ENCODE data around the gene HCFC1R1.

DNA sequence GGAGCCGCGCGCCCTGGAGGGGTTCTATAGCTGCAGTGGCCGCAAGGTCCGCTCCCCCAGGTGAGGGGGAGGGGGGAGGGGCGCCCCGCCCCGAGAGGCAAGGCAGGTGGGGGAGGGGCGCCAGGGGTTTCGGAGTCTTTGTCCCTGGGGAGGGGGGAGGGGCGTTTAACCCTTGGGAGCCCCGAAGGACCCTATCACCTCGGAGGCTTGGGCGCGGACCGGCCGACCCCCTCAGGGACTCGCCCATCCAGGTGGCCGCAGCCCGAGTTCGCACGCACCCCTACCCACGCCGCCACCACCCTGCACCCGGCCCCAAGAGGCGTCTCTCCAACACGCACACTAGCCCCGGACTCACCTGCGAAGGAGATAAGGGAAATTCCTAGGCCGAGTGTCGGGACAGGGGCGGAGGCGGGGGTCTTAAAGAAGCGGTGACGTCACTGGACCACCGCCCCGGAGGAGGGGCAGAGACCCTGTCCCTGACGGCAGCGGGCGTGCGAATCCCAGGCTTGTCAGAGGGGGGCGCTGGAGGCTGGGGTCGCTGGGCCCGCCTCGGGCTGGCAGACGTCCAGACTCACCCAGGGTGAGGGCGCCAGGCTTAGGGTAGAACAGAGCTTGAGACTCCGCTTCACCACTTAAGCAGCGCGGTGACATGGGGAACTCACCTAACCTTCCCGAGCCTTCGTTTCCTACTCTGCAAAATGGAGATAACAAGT is 5.8 kb downstream of the HCFC1R1 start, which contains the start of gene CLDN6:
- TF ChIP-seq EZH2phosphoT487 (IDR thresholded peaks at IDR 0.05; ENCODE audit: borderline replicate concordance, low read depth) = no peak
- TF ChIP-seq, protein P1, sequence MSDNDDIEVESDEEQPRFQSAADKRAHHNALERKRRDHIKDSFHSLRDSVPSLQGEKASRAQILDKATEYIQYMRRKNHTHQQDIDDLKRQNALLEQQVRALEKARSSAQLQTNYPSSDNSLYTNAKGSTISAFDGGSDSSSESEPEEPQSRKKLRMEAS (IDR thresholded peaks at IDR 0.05; ENCODE audit: low read depth) = no peak
- no peak for TF ChIP-seq FOXM1 (IDR thresholded peaks at IDR 0.05; ENCODE audit: low read depth)
- TF ChIP-seq GABPA (IDR thresholded peaks at IDR 0.05; ENCODE audit: low read depth) = no peak
- no peak for TF ChIP-seq FOXJ3 (CRISPR knock-in tag; IDR thresholded peaks at IDR 0.05)
- TF ChIP-seq TAF1 (IDR thresholded peaks at IDR 0.05; ENCODE audit: borderline replicate concordance, low read depth, low read length) = no peak
- TF ChIP-seq, protein P2, sequence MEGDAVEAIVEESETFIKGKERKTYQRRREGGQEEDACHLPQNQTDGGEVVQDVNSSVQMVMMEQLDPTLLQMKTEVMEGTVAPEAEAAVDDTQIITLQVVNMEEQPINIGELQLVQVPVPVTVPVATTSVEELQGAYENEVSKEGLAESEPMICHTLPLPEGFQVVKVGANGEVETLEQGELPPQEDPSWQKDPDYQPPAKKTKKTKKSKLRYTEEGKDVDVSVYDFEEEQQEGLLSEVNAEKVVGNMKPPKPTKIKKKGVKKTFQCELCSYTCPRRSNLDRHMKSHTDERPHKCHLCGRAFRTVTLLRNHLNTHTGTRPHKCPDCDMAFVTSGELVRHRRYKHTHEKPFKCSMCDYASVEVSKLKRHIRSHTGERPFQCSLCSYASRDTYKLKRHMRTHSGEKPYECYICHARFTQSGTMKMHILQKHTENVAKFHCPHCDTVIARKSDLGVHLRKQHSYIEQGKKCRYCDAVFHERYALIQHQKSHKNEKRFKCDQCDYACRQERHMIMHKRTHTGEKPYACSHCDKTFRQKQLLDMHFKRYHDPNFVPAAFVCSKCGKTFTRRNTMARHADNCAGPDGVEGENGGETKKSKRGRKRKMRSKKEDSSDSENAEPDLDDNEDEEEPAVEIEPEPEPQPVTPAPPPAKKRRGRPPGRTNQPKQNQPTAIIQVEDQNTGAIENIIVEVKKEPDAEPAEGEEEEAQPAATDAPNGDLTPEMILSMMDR (IDR thresholded peaks at IDR 0.05) = peak; percentile 50
- TF ChIP-seq, protein P3, sequence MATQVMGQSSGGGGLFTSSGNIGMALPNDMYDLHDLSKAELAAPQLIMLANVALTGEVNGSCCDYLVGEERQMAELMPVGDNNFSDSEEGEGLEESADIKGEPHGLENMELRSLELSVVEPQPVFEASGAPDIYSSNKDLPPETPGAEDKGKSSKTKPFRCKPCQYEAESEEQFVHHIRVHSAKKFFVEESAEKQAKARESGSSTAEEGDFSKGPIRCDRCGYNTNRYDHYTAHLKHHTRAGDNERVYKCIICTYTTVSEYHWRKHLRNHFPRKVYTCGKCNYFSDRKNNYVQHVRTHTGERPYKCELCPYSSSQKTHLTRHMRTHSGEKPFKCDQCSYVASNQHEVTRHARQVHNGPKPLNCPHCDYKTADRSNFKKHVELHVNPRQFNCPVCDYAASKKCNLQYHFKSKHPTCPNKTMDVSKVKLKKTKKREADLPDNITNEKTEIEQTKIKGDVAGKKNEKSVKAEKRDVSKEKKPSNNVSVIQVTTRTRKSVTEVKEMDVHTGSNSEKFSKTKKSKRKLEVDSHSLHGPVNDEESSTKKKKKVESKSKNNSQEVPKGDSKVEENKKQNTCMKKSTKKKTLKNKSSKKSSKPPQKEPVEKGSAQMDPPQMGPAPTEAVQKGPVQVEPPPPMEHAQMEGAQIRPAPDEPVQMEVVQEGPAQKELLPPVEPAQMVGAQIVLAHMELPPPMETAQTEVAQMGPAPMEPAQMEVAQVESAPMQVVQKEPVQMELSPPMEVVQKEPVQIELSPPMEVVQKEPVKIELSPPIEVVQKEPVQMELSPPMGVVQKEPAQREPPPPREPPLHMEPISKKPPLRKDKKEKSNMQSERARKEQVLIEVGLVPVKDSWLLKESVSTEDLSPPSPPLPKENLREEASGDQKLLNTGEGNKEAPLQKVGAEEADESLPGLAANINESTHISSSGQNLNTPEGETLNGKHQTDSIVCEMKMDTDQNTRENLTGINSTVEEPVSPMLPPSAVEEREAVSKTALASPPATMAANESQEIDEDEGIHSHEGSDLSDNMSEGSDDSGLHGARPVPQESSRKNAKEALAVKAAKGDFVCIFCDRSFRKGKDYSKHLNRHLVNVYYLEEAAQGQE (IDR thresholded peaks at IDR 0.05; ENCODE audit: low read depth, low read length) = no peak
- no peak for TF ChIP-seq RAD21 (IDR thresholded peaks at IDR 0.05; ENCODE audit: low read length)
- no peak for TF ChIP-seq YY1 (IDR thresholded peaks at IDR 0.05; ENCODE audit: low read depth)
- TF ChIP-seq, protein P4, sequence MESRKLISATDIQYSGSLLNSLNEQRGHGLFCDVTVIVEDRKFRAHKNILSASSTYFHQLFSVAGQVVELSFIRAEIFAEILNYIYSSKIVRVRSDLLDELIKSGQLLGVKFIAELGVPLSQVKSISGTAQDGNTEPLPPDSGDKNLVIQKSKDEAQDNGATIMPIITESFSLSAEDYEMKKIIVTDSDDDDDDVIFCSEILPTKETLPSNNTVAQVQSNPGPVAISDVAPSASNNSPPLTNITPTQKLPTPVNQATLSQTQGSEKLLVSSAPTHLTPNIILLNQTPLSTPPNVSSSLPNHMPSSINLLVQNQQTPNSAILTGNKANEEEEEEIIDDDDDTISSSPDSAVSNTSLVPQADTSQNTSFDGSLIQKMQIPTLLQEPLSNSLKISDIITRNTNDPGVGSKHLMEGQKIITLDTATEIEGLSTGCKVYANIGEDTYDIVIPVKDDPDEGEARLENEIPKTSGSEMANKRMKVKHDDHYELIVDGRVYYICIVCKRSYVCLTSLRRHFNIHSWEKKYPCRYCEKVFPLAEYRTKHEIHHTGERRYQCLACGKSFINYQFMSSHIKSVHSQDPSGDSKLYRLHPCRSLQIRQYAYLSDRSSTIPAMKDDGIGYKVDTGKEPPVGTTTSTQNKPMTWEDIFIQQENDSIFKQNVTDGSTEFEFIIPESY (IDR thresholded peaks at IDR 0.05; ENCODE audit: borderline replicate concordance, low read depth) = no peak
